NB4 (cell line): ENCODE measurements around the gene RPP40.

Experiments
- DNase-seq: peaks from one replicate; pipeline ENCODE4 v3.0.0; 2010; ENCODE audit warnings: low read depth
- H3K4me3 ChIP-seq: one replicate; pipeline ENCODE4 v1.5.1; 2011; ENCODE audit warnings: mild to moderate bottlenecking, low read depth, low read length, moderate library complexity
- MYC ChIP-seq: IDR thresholded peaks from 2 replicates; pipeline ENCODE4 v1.6.1; 2011; ENCODE audit warnings: low read depth, low read length
- POLR2A ChIP-seq: IDR thresholded peaks from 2 replicates; pipeline ENCODE4 v1.6.1; 2011; ENCODE audit warnings: mild to moderate bottlenecking; ENCODE audit not compliant: insufficient read length; ENCODE audit errors: extremely low read depth
- TF ChIP-seq, protein P1 (sequence below): IDR thresholded peaks from one replicate; pipeline ENCODE4 v1.5.1; 2012; ENCODE audit warnings: low read depth, low read length
- TF ChIP-seq, protein P2 (sequence below): IDR thresholded peaks from 2 replicates; pipeline ENCODE4 v1.6.1; 2011; ENCODE audit warnings: low read depth, low read length

RPP40 gene

DNA sequence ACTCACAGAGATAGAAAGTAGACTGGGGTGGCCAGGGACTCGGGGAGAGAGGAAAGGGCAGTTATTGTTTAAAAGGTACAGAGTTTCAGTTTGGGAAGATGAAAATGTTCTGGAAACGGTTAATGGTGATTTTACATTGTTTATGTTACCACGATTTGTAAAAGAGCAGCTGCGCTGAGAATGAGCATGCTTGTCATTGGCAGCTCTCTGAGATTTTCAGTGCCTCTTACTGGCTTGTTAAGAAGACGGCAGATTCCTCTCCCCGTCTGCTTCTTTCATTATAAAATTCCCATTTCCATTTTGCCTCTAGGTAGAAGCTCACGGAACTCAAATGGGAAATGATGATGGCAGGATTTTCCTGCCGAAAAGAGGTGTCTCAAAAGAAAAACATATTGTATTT is 41.6 kb upstream of the RPP40 start:
- TF ChIP-seq, protein P1, sequence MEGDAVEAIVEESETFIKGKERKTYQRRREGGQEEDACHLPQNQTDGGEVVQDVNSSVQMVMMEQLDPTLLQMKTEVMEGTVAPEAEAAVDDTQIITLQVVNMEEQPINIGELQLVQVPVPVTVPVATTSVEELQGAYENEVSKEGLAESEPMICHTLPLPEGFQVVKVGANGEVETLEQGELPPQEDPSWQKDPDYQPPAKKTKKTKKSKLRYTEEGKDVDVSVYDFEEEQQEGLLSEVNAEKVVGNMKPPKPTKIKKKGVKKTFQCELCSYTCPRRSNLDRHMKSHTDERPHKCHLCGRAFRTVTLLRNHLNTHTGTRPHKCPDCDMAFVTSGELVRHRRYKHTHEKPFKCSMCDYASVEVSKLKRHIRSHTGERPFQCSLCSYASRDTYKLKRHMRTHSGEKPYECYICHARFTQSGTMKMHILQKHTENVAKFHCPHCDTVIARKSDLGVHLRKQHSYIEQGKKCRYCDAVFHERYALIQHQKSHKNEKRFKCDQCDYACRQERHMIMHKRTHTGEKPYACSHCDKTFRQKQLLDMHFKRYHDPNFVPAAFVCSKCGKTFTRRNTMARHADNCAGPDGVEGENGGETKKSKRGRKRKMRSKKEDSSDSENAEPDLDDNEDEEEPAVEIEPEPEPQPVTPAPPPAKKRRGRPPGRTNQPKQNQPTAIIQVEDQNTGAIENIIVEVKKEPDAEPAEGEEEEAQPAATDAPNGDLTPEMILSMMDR = no peak
- TF ChIP-seq MYC (no peak), POLR2A (no peak)
- TF ChIP-seq, protein P2, sequence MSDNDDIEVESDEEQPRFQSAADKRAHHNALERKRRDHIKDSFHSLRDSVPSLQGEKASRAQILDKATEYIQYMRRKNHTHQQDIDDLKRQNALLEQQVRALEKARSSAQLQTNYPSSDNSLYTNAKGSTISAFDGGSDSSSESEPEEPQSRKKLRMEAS = no peak
- DNase-seq = no peak
- H3K4me3 ChIP-seq = no peak overlapping the region

DNA sequence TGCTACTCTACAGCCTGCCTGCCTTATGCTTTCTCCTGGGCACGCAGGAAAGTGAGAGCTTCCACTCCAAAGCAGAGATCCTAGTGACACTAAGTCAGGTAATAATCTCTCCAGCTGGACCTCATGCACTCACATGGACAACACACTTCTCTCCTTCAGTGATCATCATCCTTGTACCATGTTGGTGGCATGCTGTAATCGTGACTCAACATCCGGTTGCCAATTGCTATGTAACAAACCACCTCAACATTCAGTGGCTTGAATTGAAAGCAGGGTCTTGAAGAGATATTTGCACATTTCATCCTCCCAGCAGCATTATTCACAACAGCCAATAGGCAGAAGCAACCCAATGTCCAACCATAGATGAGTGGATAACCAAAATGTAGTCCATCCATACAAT is 41.0 kb upstream of the RPP40 start:
- TF ChIP-seq, protein P2 = no peak
- TF ChIP-seq, protein P1 = no peak
- TF ChIP-seq POLR2A (no peak), MYC (no peak)
- H3K4me3 ChIP-seq = no peak overlapping the region
- DNase-seq = peak; percentile 36

DNA sequence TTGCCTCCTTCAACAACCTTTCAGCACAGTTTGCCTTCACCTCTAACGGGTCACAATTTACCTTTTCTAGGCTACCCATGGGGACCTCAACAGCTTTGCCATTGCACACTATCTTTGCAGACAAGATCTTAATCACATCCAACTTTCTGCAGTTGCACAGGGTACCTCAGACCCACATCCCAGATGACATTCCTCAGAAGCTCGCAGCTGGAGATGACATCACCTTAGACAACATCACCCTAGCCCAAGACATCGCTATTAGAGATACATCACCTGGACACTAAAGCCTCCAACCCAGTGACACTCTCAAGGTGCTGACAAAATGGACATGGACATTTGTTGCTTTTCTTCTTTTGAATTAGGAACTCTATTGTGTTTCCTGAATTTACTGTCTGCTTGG is 38.6 kb upstream of the RPP40 start:
- no peak overlapping the region for H3K4me3 ChIP-seq
- no peak for DNase-seq
- TF ChIP-seq MYC = no peak
- TF ChIP-seq, protein P2 = no peak
- TF ChIP-seq, protein P1 = no peak
- TF ChIP-seq POLR2A = no peak

DNA sequence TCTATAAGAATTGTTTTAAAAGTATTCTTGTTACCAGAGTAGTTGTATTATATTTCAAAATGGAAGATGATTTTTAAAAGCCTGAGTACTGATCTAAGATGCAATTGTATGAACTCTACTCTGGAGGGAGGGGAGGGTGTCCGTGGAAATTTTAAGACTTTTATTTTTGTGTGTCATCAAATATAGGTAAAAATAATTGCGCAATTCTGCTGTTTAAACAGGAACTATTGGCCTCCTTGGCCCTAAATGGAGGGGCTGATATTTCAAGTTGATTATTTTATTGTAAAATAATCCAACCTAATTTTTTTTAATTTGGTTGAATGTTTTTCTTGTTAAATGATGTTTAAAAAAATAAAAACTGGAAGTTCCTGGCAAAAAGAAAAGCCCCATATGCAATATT is 38.1 kb upstream of the RPP40 start:
- no peak overlapping the region for H3K4me3 ChIP-seq
- DNase-seq = no peak
- TF ChIP-seq, protein P2 = no peak
- no peak for TF ChIP-seq POLR2A
- TF ChIP-seq, protein P1 = no peak
- TF ChIP-seq MYC = no peak

DNA sequence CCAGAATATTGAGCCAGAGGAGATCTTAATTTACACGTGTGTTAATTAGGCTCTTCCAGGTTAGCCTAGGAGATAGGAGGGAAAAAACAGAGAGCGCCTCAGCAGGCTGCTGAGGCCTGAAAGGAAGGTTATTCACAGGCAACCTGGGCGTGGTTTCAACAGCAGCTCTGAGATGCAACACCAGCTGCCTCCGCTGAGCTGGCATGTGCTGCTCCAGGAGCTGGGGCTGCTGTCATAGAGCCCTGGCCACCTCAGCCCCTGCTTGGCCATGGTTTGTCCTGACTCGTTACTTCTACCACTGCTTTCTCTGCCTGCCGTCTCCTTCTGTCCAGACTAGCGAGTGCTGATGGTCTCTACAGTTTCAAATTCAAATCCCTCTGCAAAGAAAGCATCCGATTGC is 32.4 kb upstream of the RPP40 start:
- H3K4me3 ChIP-seq = no peak overlapping the region
- TF ChIP-seq, protein P2 = no peak
- no peak for TF ChIP-seq POLR2A
- TF ChIP-seq MYC = no peak
- TF ChIP-seq, protein P1 = no peak

DNA sequence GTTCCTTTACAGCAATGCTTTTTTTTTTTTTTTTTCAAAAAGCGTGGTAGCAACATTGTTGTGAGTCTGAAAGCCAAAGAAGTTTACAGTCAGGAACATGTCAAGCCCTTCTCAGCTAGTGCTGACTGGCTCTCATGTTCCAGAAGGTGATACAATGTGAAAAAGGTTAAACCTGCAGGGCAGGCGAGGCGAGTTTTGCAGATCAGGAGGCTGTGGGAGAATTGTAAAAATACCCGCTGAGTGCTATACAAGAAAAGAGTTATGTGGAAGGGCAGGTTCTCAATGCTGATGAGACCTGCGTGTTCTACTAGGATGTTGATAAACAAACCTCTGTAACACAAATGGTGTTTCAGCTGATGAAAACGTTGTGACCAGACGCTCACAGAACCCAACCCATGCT is 30.9 kb upstream of the RPP40 start:
- DNase-seq = no peak
- TF ChIP-seq, protein P1 = no peak
- TF ChIP-seq MYC (no peak), POLR2A (no peak)
- no peak overlapping the region for H3K4me3 ChIP-seq

More for the DNA sequence above, 32.4 kb upstream of the RPP40 start:
- DNase-seq = no peak
